A172 (cell line): Measurements from ENCODE around the gene TMEM185A. TPM values are rescaled to one million over a fixed set of nuclear protein-coding genes. Genes with fewer than 3 reads are reported as not detected.
A peak's percentile ranks its signal among the peaks of the same experiment; 100 is the strongest.
"Not testable (repeated sequence)": the region's sequence is repeated elsewhere in the genome, so short reads cannot be mapped to it uniquely, and the experiment has no call there.

Experiments
- DNase-seq: peaks from one replicate; pipeline ENCODE4 v3.0.0-alpha.2; 2015; ENCODE audit warnings: low spot score
- total RNA-seq: library from RNA; depleted of rRNA; stranded (reverse); fragments of >200 nt; shearing (Covaris generic); gene quantifications from 2 replicates; pipeline ENCODE4 v1.2.3, GENCODE V29; 2014

The TMEM185A gene
- total RNA-seq, 1 experiment from 2014 or later = 27.9 TPM

DNA sequence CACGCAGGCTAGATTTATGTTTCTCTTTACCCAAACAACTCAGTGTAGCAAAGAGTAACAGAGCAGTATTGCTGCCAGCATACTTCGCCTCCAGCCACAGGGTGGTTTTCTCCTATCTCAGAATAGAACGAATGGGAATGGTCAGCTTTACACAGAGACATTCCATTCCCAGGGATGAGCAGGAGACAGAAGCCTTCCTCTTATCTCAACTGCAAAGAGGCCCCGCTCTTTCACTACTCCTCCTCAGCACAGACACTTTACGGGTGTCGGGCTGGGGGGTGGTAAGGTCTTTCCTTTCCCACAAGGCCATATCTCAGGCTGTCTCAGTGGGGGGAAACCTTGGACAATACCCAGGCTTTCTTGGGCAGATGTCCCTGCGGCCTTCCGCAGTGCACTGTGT is 4.8 kb downstream of the TMEM185A start:
- DNase-seq = not testable (repeated sequence)

- not testable (repeated sequence) for DNase-seq
Observed at GRCh38 chrX:149619662-149620061, 11.9 kb downstream of the TMEM185A start.

- DNase-seq = no peak
Observed at GRCh38 chrX:149618871-149619270, 12.7 kb downstream of the TMEM185A start.

DNA sequence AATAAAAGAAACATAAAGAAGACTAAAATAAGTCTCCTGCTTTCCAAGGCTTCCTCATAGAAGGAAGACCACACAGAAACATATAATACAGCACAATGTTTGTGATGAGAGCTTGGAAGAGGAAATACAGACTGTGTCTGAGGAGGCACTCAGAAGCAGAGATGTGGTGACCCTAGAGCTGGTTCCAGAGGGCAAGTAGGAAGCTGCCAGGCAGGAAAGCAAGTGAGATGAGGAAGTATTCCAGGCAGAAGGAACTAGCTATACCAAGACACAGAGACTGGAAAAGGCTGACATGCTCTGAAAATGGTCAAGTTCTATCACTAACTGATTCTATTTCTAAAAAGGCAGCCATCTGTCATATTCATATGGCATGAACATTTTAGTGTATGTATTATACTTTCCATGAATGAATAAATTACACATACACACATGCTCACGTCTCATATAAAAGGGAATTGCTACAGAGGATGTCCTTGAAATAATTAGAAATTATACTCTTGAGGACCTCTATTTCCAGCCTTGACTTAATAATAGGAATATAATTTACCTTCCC is 19.9 kb downstream of the TMEM185A start:
- no peak for DNase-seq

GRCh38 chrX:149610511-149610910 is 21.1 kb downstream of the TMEM185A start:
- no peak for DNase-seq

DNA sequence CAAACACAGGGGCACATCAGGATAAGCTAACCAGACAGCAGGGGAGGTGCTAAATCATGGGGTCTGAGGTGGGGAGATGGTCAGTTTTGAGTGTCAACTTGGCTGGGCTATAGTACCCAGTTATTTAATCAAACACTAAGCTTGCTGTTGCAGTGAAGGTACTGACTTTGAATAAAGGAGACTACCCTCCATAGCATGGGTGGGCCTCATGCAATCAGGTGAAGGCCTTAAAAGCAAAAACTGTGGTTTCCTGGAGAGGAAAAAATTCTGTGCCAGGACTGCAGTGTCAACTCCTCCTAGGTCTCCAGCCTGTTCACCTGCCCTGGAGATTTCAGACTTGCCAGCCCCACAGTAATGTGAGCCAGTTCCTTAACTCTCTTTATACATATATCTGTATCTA is 23.9 kb downstream of the TMEM185A start:
- no peak for DNase-seq

GRCh38 chrX:149605248-149605885 is 26.2 kb downstream of the TMEM185A start:
- peak; percentile 38 for DNase-seq

DNA sequence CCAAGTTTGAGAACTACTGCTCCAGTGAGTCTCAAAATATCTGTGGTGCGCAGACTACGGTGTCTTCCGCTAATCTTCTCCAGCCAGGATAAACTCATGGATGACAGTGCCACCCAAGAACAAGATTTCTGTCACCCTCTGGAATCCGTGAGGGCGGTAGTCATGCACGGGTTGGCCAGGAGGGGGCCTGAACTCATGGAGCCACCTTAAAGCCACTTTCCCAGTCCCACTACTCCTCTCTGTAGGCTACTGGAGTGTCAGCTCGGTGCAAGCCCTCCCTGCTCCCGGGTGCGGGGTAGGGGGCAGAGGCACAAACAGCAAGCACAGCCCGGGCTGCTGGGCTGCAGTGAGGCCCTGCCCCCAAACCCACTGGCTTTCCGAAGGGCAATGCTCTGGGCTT is 33.0 kb downstream of the TMEM185A start:
- DNase-seq = not testable (repeated sequence)

- not testable (repeated sequence) for DNase-seq
Observed at GRCh38 chrX:149595943-149596342, 35.6 kb downstream of the TMEM185A start.

GRCh38 chrX:149595214-149595613 is 36.4 kb downstream of the TMEM185A start, which contains the start of gene HSFX2:
Gene HSFX2 (minus strand): TSS chrX:149595314. CDS start chrX:149594700, 614 bp downstream.
- DNase-seq = not testable (repeated sequence)

GRCh38 chrX:149590993-149591392 is 40.6 kb downstream of the TMEM185A start:
- not testable (repeated sequence) for DNase-seq

DNA sequence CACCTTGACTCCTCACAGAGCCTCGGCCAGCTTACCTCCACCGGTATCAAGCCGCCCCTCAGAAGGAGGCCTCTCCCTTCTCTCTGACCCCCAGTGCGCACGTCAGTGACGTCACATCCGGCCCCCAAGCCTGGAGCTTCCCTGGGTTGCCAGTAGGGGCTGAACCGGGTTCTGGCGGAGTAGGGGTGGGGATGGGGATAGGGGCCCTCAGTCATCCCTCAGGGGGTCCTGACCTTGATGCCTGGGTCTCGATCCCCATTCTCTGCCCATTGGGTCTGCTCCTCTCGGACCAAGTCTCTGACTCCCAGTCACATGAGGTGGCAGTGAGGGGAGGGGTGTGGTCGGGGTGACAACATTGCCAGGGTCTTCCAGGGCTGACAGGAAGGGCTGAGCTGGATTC is 44.2 kb downstream of the TMEM185A start, which contains the start of gene MAGEA9B:
TSS of gene MAGEA9B (minus strand) at position 101 of the 400 bp plus-strand sequence. CDS start 4,280 bp downstream, outside the sequence.
- not testable (repeated sequence) for DNase-seq

- not testable (repeated sequence) for DNase-seq
Observed at GRCh38 chrX:149585631-149586030, 46.0 kb downstream of the TMEM185A start.

GRCh38 chrX:149573456-149573855 is 58.1 kb downstream of the TMEM185A start:
- not testable (repeated sequence) for DNase-seq

DNA sequence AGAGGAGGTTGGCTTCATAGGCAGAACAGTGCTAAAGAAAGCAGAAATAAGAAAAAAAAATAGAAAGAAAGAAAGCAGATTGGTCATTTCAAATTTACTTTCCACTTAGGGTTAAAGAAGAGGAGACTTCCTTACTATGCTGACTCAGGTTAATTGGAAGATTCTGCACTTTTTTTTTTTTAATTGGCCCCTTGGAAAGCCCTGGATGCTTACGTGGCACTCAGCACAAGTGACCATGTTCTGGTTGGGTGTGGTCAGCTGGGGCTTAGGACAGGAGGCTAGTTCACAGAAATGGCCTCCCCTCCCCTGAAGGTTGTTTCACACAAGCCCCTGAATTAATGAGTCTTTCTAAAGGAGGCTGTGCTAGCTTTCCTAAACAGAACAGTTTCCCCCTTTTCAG is 58.8 kb downstream of the TMEM185A start:
- DNase-seq = no peak

DNA sequence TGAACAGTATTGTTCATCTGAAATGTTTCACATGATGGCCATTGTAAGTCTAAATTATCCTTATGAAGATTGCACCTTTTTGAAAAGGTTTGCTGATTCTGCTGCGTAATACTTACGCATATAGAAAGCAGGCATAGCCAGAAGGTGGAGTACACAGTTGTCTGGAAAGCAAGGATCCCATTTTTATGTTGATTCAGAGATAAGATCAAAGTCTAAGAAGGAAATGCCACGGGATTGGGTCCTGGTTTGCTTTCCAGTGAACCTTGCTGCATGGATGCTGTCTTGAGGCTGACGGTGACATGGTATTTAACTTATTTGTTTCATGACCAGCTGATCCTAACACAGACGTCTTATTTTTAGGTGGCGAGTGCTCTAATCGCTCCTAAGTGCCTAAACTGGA is 59.8 kb downstream of the TMEM185A start:
- no peak for DNase-seq

- no peak for DNase-seq
Observed at GRCh38 chrX:149570668-149571067, 60.9 kb downstream of the TMEM185A start.

- DNase-seq = no peak
Observed at GRCh38 chrX:149569770-149570169, 61.8 kb downstream of the TMEM185A start.

- no peak for DNase-seq
Observed at GRCh38 chrX:149568701-149569296, 62.8 kb downstream of the TMEM185A start.

GRCh38 chrX:149567621-149568417 is 63.8 kb downstream of the TMEM185A start:
- DNase-seq = no peak

- DNase-seq = no peak
Observed at GRCh38 chrX:149563359-149563758, 68.2 kb downstream of the TMEM185A start.

- DNase-seq = not testable (repeated sequence)
Observed at GRCh38 chrX:149555251-149555650, 76.3 kb downstream of the TMEM185A start.
